GM23248 (cell line): ENCODE results near the gene KIR2DL1. TPM values are rescaled to one million over a fixed set of nuclear protein-coding genes. Genes with fewer than 3 reads are reported as not detected.
"Not testable (repeated sequence)": the region's sequence is repeated elsewhere in the genome, so short reads cannot be mapped to it uniquely, and the experiment has no call there.

Source experiments
- DNase-seq: peaks from one replicate; pipeline ENCODE4 v3.0.0-alpha.2; 2015
- H2AFZ ChIP-seq: fragments of 200-600 bp; sonication (generic); 2 replicates; pipeline ENCODE4 v1.6.1; 2016; ENCODE audit warnings: antibody characterized with exemption
- H3F3A ChIP-seq: fragments of 200-600 bp; sonication (generic); 2 replicates; pipeline ENCODE4 v1.6.1; 2016; ENCODE audit warnings: mild to moderate bottlenecking, antibody characterized with exemption, mixed run types; ENCODE audit not compliant: insufficient read depth
- H3K27ac ChIP-seq: fragments of 200-600 bp; sonication (generic); 2 replicates; pipeline ENCODE4 v1.5.1; 2016; ENCODE audit warnings: mild to moderate bottlenecking
- H3K27me3 ChIP-seq: fragments of 200-600 bp; sonication (generic); replicated peaks from 2 replicates; pipeline ENCODE4 v1.6.1; 2016; ENCODE audit warnings: mild to moderate bottlenecking; ENCODE audit not compliant: insufficient read depth
- H3K36me3 ChIP-seq: fragments of 200-600 bp; sonication (generic); 2 replicates; pipeline ENCODE4 v1.6.1; 2016; ENCODE audit warnings: low read depth, mild to moderate bottlenecking
- H3K4me1 ChIP-seq: fragments of 200-600 bp; sonication (generic); 2 replicates; pipeline ENCODE4 v1.6.1; 2016; ENCODE audit warnings: mild to moderate bottlenecking; ENCODE audit not compliant: insufficient read depth
- H3K4me2 ChIP-seq: fragments of 200-600 bp; sonication (generic); one replicate; pipeline ENCODE4 v1.6.1; 2016; ENCODE audit warnings: mild to moderate bottlenecking; ENCODE audit not compliant: unreplicated experiment
- H3K4me3 ChIP-seq: fragments of 200-600 bp; sonication (generic); 2 replicates; pipeline ENCODE4 v1.5.1; 2016; ENCODE audit warnings: mild to moderate bottlenecking
- H3K79me2 ChIP-seq: fragments of 200-600 bp; sonication (generic); 2 replicates; pipeline ENCODE4 v1.6.1; 2016; ENCODE audit warnings: mild to moderate bottlenecking; ENCODE audit not compliant: insufficient read depth
- H3K9ac ChIP-seq: fragments of 200-600 bp; sonication (generic); 2 replicates; pipeline ENCODE4 v1.6.1; 2016; ENCODE audit warnings: mild to moderate bottlenecking
- H3K9me2 ChIP-seq: fragments of 200-600 bp; sonication (generic); 2 replicates; pipeline ENCODE4 v1.6.1; 2016; ENCODE audit warnings: mixed run types, mild to moderate bottlenecking, moderate library complexity; ENCODE audit not compliant: insufficient read depth
- H3K9me3 ChIP-seq: fragments of 200-600 bp; sonication (generic); one replicate; pipeline ENCODE4 v1.6.1; 2017; ENCODE audit warnings: low read depth
- H4K20me1 ChIP-seq: fragments of 200-600 bp; sonication (generic); 2 replicates; pipeline ENCODE4 v1.6.0; 2016; ENCODE audit not compliant: insufficient read depth
- WGBS, 2 experiments: methylation state at CpG; one replicate each; pipeline ENCODE4 v1.1.6; 2015 to 2017; ENCODE audit warnings: low lambda C conversion rate in 2 of 2, low coverage in 1 of 2; ENCODE audit errors: missing lambda C conversion rate in 2 of 2; 5-methylcytosine and 5-hydroxymethylcytosine counted together
- in situ Hi-C: fragments of 300-500 bp; cut with MboI; formaldehyde crosslinking; loops from 2 replicates; pipeline ENCODE4 v1.15.0; 2020
- polyA plus RNA-seq: library from polyadenylated mRNA; unstranded; fragments of >200 nt; fragmentation: Nextera tagmentation; extraction: Ambion mirVana; gene quantifications from 2 replicates; pipeline ENCODE4 v1.2.1, GENCODE V29; 2016
- total RNA-seq: library from RNA; depleted of rRNA; stranded (reverse); fragments of >200 nt; shearing (Covaris generic); gene quantifications from 2 replicates; pipeline ENCODE4 v1.2.3, GENCODE V29; 2014

Gene KIR2DL1
- total and polyA plus RNA-seq, 2 experiments from 2014 or later = not detected

- DNase-seq, H3K27me3 ChIP-seq, H3K9me3 ChIP-seq, H3K36me3 ChIP-seq, H3K79me2 ChIP-seq, H3K27ac ChIP-seq, H3K9me2 ChIP-seq, H3K4me1 ChIP-seq, H2AFZ ChIP-seq, H3F3A ChIP-seq, in situ Hi-C loops, H3K9ac ChIP-seq, H3K4me3 ChIP-seq, H4K20me1 ChIP-seq, H3K4me2 ChIP-seq: not testable (repeated sequence)
- WGBS, 2 experiments = 47 to 49% methylated on average over 8 of the region's 8 CpGs
Observed at GRCh38 chr19:54775830-54776229, 6.2 kb downstream of the KIR2DL1 start.

GRCh38 chr19:54777851-54778250 is 8.3 kb downstream of the KIR2DL1 start:
- H3K9me2 ChIP-seq, H3K4me2 ChIP-seq, H3K4me1 ChIP-seq, H3F3A ChIP-seq, H3K9me3 ChIP-seq, H3K4me3 ChIP-seq, DNase-seq, H3K79me2 ChIP-seq, in situ Hi-C loops, H2AFZ ChIP-seq, H3K27ac ChIP-seq, H4K20me1 ChIP-seq, H3K9ac ChIP-seq, H3K36me3 ChIP-seq, H3K27me3 ChIP-seq: not testable (repeated sequence)
- 10 to 20% methylated on average over 4 of the region's 4 CpGs for WGBS, 2 experiments

GRCh38 chr19:54778896-54779295 is 9.3 kb downstream of the KIR2DL1 start:
- H3K27me3 ChIP-seq, DNase-seq, H3K27ac ChIP-seq, H3K9me3 ChIP-seq, H3K9ac ChIP-seq, H3K4me2 ChIP-seq, H3K36me3 ChIP-seq, H3K9me2 ChIP-seq, H3K79me2 ChIP-seq, in situ Hi-C loops, H4K20me1 ChIP-seq, H3K4me3 ChIP-seq, H3F3A ChIP-seq, H3K4me1 ChIP-seq, H2AFZ ChIP-seq: not testable (repeated sequence)
- WGBS, 2 experiments = 36 to 46% methylated on average over 7 of the region's 7 CpGs

- WGBS, 2 experiments = 16 to 17% methylated on average over 4 of the region's 4 CpGs
- H3K4me1 ChIP-seq = not testable (repeated sequence)
Observed at GRCh38 chr19:54782916-54783315, 13.3 kb downstream of the KIR2DL1 start.

GRCh38 chr19:54786091-54786723 is 16.6 kb downstream of the KIR2DL1 start:
- H3K4me2 ChIP-seq, H3K4me1 ChIP-seq, H3K9ac ChIP-seq, in situ Hi-C loops, H3F3A ChIP-seq, H3K79me2 ChIP-seq, H3K27ac ChIP-seq, H3K9me2 ChIP-seq, H3K9me3 ChIP-seq, DNase-seq, H3K36me3 ChIP-seq, H3K4me3 ChIP-seq, H4K20me1 ChIP-seq, H2AFZ ChIP-seq, H3K27me3 ChIP-seq: not testable (repeated sequence)
- 53 to 54% methylated on average over 24 of the region's 24 CpGs for WGBS, 2 experiments

More at GRCh38 chr19:54782916-54783315, 13.3 kb downstream of the KIR2DL1 start:
- H3K9me3 ChIP-seq, H3F3A ChIP-seq, H3K36me3 ChIP-seq, H3K27me3 ChIP-seq, H3K9me2 ChIP-seq, in situ Hi-C loops, H3K4me2 ChIP-seq, H3K27ac ChIP-seq, H2AFZ ChIP-seq, H3K9ac ChIP-seq, H3K79me2 ChIP-seq, H4K20me1 ChIP-seq, H3K4me3 ChIP-seq, DNase-seq: not testable (repeated sequence)

- H3K27me3 ChIP-seq, H3K79me2 ChIP-seq, H3K27ac ChIP-seq, H3K4me2 ChIP-seq, H3K36me3 ChIP-seq, H2AFZ ChIP-seq, H3K4me3 ChIP-seq, H3K9me3 ChIP-seq, DNase-seq, H3K4me1 ChIP-seq, H3F3A ChIP-seq, H3K9ac ChIP-seq, H4K20me1 ChIP-seq, H3K9me2 ChIP-seq, in situ Hi-C loops: not testable (repeated sequence)
- 24 to 28% methylated on average over 6 of the region's 6 CpGs for WGBS, 2 experiments
Observed at GRCh38 chr19:54788154-54788553, 18.6 kb downstream of the KIR2DL1 start.
